ENCODE data around the gene SRRM5. TPM values are rescaled to one million over a fixed set of nuclear protein-coding genes. Genes with fewer than 3 reads are reported as not detected.
A peak's percentile ranks its signal among the peaks of the same experiment; 100 is the strongest.

The SRRM5 gene
- total RNA-seq, 1 experiment from 2014 or later, result 0.62 TPM

DNA sequence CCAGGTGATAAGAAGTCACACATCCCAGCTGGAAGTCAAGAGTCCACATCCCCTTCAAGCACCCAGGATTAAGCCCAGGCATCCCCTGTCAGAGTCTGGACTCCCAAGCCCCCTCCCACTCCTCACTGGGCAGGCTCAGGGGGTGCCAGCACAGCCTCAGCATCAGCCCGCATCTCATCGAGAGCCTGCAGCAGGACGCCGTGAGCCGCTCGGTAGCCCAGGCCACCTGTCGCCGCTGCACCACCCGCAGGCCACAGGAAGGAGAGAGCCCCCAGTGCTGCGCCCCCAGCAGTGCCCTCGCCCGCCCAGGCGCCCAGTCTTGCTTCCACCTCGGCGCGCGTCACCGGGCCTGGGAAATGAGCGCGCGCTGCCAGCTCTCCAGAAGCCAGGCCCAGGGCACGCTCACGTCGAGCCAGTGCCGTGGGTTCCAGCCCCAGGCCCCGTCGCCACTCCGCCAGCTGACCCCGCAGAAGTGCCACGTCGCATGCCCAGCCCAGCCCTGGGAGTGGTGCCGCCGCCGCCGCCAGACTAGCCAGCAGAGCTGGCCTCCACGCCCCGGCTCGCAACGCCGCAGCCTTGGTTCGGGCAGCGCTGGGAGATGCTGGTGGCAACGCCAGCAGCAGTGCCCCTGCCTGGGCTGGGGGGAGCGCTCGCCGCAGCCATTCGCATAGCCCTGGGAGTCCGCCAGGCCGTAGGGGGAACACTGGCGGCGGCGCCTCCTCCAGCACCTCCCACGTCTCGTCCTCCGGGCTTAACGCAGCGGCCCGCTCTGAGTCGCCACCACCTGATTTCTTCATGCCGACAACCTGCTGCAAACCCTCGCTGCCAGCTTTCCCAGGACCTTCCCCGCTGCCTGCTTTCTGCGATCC, 19.8 kb upstream of the SRRM5 start:
- no peak overlapping the region for H3K27ac ChIP-seq (ENCODE audit: low read depth, low read length, poor library complexity, severe bottlenecking)
- ChIA-PET POLR2A (ENCODE audit: low non-redundant PET) (no interaction called here), CTCF (no interaction called here)
- H3K36me3 ChIP-seq (ENCODE audit: insufficient read depth, low read length, poor library complexity, severe bottlenecking), result peaks cover 13% of the 10 kb centered on the region
- TF ChIP-seq CTCF (conservative IDR thresholded peaks at IDR 0.05; ENCODE audit: low read depth, low read length) (no peak), EZH2 (IDR thresholded peaks at IDR 0.05; ENCODE audit: borderline replicate concordance, low read depth, low read length, poor library complexity, severe bottlenecking) (no peak)
- DNase-seq (ENCODE audit: low spot score), result no peak
- H3K27me3 ChIP-seq (replicated peaks; ENCODE audit: insufficient read depth, low read depth, low read length, poor library complexity), result no peaks in the 10 kb centered on the region
- H3K4me1 ChIP-seq (ENCODE audit: insufficient read depth, low read length, poor library complexity, severe bottlenecking), result peaks cover 5% of the 10 kb centered on the region
- no peaks in the 10 kb centered on the region for H3K9me3 ChIP-seq (ENCODE audit: low read depth, low read length, poor library complexity, severe bottlenecking)
- no peak overlapping the region for H3K4me3 ChIP-seq (ENCODE audit: low read depth, low read length, poor library complexity, severe bottlenecking)
- no TSS peak for BruUV-seq (replicated peaks)
- intact Hi-C loops (cut with micrococcal nuclease; ENCODE audit: unreplicated experiment), result no loop called here

DNA sequence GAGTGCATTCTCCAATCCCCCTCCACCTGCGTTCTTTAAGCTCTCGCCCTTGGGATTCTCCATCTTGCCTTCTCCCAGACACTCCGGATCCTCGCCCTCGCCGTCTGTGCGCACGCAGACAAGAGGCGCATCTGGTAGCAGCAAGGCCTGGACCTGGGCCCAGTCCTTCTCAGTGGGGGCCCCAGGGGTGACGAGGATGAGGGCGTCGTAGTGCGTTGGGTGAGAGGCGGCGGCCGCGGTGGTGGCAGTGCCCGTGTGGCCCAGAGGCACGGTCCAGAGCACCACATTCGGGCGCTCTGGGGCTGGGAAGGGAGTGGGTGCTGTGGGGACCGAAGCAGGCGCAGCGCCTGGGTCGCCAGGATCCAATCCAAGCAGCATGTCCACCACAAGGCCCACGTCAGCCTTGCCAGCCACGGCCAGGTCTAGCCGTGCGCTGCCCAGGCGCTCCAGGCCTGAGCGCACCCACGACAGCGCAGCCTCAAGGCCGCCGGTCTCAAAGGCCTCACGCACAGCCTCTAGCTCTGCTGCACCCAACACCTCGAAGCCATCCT, 19.0 kb upstream of the SRRM5 start:
- ChIA-PET CTCF (no interaction called here), POLR2A (ENCODE audit: low non-redundant PET) (no interaction called here)
- Histone ChIP-seq H3K27me3 (replicated peaks; ENCODE audit: insufficient read depth, low read depth, low read length, poor library complexity) (no peaks in the 10 kb centered on the region), H3K27ac (ENCODE audit: low read depth, low read length, poor library complexity, severe bottlenecking) (no peak overlapping the region), H3K4me3 (ENCODE audit: low read depth, low read length, poor library complexity, severe bottlenecking) (no peak overlapping the region), H3K36me3 (ENCODE audit: insufficient read depth, low read length, poor library complexity, severe bottlenecking) (peaks cover 13% of the 10 kb centered on the region), H3K9me3 (ENCODE audit: low read depth, low read length, poor library complexity, severe bottlenecking) (no peaks in the 10 kb centered on the region), H3K4me1 (ENCODE audit: insufficient read depth, low read length, poor library complexity, severe bottlenecking) (peaks cover 12% of the 10 kb centered on the region)
- DNase-seq (ENCODE audit: low spot score), result no peak
- intact Hi-C loops (cut with micrococcal nuclease; ENCODE audit: unreplicated experiment), result no loop called here
- no TSS peak for BruUV-seq (replicated peaks)
- TF ChIP-seq EZH2 (IDR thresholded peaks at IDR 0.05; ENCODE audit: borderline replicate concordance, low read depth, low read length, poor library complexity, severe bottlenecking), result no peak
- TF ChIP-seq CTCF (conservative IDR thresholded peaks at IDR 0.05; ENCODE audit: low read depth, low read length), result no peak

- H3K27ac ChIP-seq (ENCODE audit: low read depth, low read length, poor library complexity, severe bottlenecking), result no peak overlapping the region
- ChIA-PET CTCF (interaction anchor here (0.6 to 2.1 kb wide), 12 partner anchors 9 to 607 kb away, joined by 3 to 25 read pairs (median 4); no protein-coding TSS in a partner anchor), POLR2A (ENCODE audit: low non-redundant PET) (interaction anchor here (0.8 kb wide), 1 partner anchor 39 kb away, joined by 5 read pairs; no protein-coding TSS in a partner anchor)
- no peaks in the 10 kb centered on the region for H3K9me3 ChIP-seq (ENCODE audit: low read depth, low read length, poor library complexity, severe bottlenecking)
- H3K36me3 ChIP-seq (ENCODE audit: insufficient read depth, low read length, poor library complexity, severe bottlenecking), result peaks cover 20% of the 10 kb centered on the region
- TF ChIP-seq CTCF (conservative IDR thresholded peaks at IDR 0.05; ENCODE audit: low read depth, low read length) (no peak), EZH2 (IDR thresholded peaks at IDR 0.05; ENCODE audit: borderline replicate concordance, low read depth, low read length, poor library complexity, severe bottlenecking) (no peak)
- no TSS peak for BruUV-seq (replicated peaks)
- H3K4me1 ChIP-seq (ENCODE audit: insufficient read depth, low read length, poor library complexity, severe bottlenecking), result peaks cover 12% of the 10 kb centered on the region
- DNase-seq (ENCODE audit: low spot score), result no peak
- H3K4me3 ChIP-seq (ENCODE audit: low read depth, low read length, poor library complexity, severe bottlenecking), result peak overlapping the region; percentile 78
- no peaks in the 10 kb centered on the region for H3K27me3 ChIP-seq (replicated peaks; ENCODE audit: insufficient read depth, low read depth, low read length, poor library complexity)
- intact Hi-C loops (cut with micrococcal nuclease; ENCODE audit: unreplicated experiment), result no loop called here
Observed at GRCh38 chr19:43594081-43594697, 17.7 kb upstream of the SRRM5 start.
